Sigmoid colon (tissue), 4 donors: ENCODE measurements around the gene DGKI.

Source experiments
- CTCF ChIP-seq, 4 experiments: fragments of 450-650 bp in 3 of 4; fragments of 200-600 bp in 1 of 4; IDR thresholded peaks; one replicate each; pipeline ENCODE4 v1.5.1; 2016 to 2019; ENCODE audit warnings: antibody characterized with exemption in 4 of 4, mild to moderate bottlenecking in 3 of 4, moderate library complexity in 2 of 4
- EP300 ChIP-seq, 4 donors: sonication (generic); formaldehyde crosslinking; IDR thresholded peaks; one replicate each; pipeline ENCODE4 v1.6.1; 2017; ENCODE audit warnings: antibody characterized with exemption in 4 of 4
- POLR2A ChIP-seq, 2 donors: fragments of 450-650 bp; IDR thresholded peaks; one replicate each; pipeline ENCODE4 v1.6.1; 2016; ENCODE audit warnings: antibody characterized with exemption in 2 of 2, mild to moderate bottlenecking in 2 of 2, moderate library complexity in 2 of 2

DNA sequence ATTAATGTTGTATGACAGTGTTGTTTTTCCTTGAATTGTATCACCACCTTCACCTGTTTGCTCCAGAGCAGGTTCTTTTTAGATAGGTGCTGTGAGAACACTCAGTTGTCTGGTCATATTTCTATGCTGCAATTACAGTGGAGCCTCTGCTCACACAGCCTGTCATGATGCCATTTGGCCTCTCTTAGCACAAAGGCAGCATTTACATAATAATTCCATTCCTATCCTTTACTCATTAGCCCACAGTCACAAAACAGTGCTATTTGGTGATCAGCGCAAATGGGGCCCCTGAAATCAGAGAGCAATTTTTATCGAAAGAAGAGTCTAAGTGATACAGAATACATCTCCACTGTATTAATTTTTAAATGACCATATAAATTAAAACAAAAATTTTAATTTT is 13.8 kb upstream of the DGKI start:
- no peak for TF ChIP-seq EP300 (IDR thresholded peaks at IDR 0.05)
- no peak for TF ChIP-seq POLR2A (IDR thresholded peaks at IDR 0.05)
- TF ChIP-seq CTCF (IDR thresholded peaks at IDR 0.05): no peak
